Activated CD4-positive, alpha-beta T cell treated with anti-CD3 and anti-CD28 coated beads for 1 hour (primary cell): Measurements from ENCODE around the gene MMADHC.

ENCODE experiments used
- DNase-seq: peaks from one replicate; pipeline ENCODE4 v3.0.0-alpha.2; 2020

Gene MMADHC

DNA sequence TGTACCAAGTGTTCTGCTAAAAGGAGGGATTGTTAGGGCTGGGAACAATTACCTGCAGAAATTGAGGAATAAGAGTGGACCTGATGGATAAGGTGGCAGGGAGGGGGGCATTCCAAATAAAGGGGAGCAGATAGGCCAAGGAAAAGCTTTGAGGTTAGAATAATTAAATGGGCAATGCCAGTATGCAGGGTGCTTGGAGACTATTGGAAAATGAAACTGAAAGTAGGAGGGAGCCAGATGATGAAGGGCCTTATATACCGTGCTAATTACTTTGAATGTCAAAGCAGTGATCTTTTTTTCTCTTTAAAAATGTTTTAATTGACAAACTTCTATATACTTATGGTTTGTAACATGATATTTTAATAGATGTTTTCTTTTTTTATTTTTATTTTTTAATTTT lies 42.9 kb downstream of the MMADHC start:
- no peak for DNase-seq

DNA sequence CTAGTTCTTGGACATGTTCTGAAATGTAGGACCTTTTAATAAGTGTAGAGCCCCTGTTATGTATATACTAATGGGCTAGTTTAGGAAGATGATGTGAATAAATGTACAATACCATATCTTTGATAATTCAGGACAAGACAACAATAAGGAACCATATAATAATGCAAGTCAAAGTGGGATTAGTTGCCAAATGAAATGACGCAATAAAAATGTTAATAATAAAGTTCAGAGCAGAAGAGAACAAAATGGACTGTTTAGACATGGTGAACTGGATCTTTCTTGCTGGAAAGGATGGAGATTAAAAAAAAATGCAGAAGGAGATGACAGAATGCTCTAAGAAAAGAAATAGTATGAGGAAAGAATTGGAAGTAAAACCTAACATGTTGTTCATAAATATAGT lies 43.7 kb downstream of the MMADHC start:
- DNase-seq: no peak

DNA sequence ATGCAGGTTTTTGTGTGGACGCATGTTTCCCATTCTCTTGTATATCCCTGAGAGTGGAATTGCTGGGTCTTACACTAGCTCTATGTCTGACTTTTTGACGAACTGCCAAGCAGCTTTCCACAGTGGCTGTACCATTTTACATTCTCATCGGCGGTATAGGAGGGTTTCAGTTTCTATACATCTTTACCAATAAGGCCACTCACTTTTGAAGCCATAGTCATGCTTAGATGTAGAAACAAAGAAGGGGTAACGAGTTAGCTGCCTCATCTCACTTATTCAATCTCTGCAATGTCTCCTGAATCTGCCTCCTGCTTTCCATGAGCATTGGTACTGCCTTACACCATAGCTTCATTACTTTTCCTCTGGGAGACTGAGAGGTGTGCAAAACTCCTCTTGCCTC lies 47.4 kb downstream of the MMADHC start:
- DNase-seq: no peak

DNA sequence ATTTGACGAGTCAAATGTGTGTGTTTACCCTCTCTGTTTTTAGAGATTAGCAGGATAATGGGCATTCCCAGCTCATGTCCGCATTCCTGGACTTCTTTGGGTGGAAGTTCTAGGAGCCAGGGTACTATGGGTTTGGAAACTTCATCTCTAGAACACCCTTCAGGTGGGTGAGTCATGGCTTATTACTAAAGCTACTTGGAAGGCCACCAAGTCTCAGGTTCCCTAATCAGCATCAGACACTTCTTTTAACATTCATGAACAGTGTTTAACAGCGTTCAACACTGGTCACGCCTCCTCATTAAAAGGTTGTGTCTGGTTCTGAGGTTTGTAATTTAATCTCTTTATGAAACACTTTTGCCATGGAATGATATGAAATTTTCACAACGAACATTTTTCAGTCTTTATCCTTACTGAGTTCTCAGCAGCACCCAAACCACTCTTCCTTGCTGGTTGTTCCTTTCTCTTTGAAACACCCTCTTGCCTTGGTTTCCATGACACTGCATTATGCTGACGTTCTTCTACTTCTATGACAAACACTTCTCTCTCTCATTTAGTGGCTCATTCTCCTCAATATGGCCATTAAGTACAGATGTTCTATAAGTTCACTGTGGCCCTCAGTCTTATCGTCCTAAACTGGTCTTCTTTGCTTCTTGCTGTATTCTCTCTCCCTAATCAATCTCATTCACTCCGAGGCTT lies 49.3 kb downstream of the MMADHC start:
- DNase-seq: no peak

DNA sequence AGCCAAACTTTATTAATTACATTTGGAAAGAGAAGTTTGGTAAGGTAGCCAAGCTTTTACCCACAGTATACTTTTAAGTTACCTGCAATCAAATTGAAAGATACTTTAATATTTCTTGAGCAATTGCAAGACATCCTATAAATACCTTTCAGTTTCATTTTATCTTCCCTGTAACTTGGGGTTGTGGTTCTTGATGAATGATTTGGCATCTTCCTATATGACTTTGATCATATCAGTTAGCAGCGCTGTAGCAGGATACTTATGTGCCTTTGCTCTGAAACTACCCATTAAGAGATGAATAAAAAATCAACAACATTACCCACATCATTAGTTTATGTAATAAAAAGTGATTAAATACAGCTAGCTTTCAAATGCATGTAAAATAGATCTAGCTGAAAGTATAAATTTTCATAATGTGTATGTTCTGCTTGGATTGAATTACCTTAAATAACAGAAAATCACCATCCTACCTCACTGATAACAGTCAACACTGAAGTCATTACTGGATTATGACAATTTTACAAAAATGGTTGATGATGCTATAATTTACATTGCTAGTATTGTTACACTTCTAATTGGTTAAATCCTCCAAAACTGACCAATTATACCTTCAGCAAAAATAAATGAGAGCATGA lies 50.4 kb downstream of the MMADHC start:
- no peak for DNase-seq

DNA sequence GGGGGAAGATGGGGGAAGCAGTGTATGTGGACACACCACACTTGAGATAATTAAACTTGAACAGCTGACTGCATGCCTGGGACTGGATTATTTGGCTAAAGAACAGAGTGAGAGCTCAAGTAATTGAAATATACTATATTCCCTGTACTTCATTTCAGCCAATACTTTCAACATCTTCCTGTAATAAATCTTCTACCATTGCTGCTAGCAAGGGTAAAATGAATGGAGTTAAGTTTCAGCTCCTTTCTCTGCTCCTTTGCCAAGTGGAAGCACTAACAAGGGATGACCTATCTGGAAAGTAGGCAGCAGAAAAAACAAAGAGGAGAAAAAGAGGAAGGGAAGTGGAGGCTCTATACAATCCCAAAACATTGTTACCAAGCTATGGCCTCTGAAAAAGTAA lies 50.9 kb downstream of the MMADHC start:
- DNase-seq: no peak

DNA sequence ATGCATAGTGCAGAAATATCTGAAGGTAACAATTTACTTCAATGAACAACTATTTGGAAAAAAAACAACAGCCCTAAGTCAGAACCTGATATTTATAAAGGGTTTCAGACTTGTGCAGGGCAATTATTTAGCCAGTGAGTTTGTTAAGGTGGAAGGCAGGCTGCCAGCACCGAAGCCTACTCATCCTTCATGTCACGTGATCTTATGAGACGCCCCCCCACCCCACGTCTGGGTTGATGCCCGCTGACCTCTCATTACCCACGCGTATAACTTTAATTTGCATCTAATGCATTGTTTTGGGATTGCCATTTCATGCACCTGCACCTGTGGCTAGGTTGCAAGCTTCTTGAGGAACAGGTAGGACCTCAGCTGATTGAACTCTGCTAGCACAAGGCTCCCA lies 52.9 kb downstream of the MMADHC start:
- DNase-seq: no peak

GRCh38 chr2:149528983-149529382 lies 58.6 kb downstream of the MMADHC start:
- no peak for DNase-seq

- no peak for DNase-seq
Observed at GRCh38 chr2:149527998-149528755, 59.4 kb downstream of the MMADHC start.

DNA sequence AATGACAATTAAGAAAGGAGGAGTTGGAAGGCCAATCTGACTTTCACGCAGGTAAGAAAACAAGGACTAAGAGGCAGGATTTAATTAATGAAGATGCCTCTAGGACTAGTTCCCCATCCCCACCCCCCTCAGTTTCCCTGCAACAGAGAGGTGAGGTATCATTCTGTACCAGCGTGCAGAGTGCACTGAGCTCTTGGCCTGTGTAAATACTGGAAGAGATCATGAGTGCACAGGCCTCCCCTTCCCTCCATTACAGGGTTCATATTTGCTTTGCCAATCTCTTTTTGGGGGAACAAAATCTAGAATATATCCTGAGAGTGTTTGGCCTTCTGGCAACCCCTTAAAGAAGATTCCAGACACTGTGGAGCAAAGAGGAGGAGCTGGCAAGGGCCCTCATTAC lies 60.9 kb downstream of the MMADHC start:
- DNase-seq: no peak

- DNase-seq: no peak
Observed at GRCh38 chr2:149525323-149525722, 62.3 kb downstream of the MMADHC start.
